WI38 (cell line): Measurements from ENCODE around the gene EGFL7.
"Not testable (repeated sequence)": the region's sequence is repeated elsewhere in the genome, so short reads cannot be mapped to it uniquely, and the experiment has no call there.

ENCODE experiments used
- H3K4me3 ChIP-seq: 2 replicates; pipeline ENCODE4 v1.5.1; 2011; ENCODE audit warnings: low read depth, mild to moderate bottlenecking, control low read depth, low read length
- CTCF ChIP-seq: IDR thresholded peaks from 2 replicates; pipeline ENCODE4 v1.5.1; 2012; ENCODE audit warnings: low read depth, mild to moderate bottlenecking, control low read depth, low read length

Gene EGFL7

DNA sequence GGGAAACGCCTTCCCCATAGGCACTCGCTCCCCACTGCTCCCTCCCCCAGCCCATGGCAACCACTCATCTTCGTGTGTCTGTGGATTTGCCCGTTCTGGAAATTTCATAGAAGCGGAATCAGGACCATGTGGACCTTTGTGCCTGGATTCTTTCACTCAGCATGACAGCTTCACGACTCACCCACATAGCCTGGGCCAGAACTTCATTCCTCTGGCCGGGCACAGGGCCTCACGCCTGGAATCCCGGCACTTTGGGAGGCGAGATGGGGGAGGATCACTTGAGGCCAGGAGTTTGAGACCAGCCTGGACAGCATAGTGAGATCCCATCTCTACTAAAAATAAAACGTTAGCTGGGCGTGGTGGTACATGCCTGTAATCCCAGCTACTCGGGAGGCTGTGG lies 37.6 kb downstream of the EGFL7 start:
- H3K4me3 ChIP-seq, result no peak overlapping the region

GRCh38 chr9:136700959-136701667 lies 38.4 kb downstream of the EGFL7 start:
- TF ChIP-seq CTCF, result no peak
- no peak overlapping the region for H3K4me3 ChIP-seq

More for the DNA sequence above, 37.6 kb downstream of the EGFL7 start:
- TF ChIP-seq CTCF, result no peak

DNA sequence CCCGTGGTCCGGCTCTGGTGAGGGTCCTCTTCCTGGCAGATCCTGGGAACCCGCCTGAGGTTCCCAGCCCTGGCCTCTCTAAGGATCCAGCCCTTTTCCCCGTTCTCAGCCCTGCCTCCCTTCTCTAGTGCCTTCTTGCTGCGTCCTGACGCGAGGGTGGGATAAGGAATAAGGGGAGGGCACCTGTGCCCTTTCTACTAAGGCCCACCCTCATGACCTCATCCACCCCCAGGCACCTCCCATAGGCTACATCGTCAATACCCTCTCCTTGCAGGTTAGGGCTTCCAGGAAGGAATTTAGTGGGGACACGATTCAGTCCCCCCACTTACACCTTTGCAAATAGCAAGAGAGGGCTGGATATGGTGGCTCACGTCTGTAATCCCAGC lies 38.9 kb downstream of the EGFL7 start:
- TF ChIP-seq CTCF, result no peak
- no peak overlapping the region for H3K4me3 ChIP-seq

DNA sequence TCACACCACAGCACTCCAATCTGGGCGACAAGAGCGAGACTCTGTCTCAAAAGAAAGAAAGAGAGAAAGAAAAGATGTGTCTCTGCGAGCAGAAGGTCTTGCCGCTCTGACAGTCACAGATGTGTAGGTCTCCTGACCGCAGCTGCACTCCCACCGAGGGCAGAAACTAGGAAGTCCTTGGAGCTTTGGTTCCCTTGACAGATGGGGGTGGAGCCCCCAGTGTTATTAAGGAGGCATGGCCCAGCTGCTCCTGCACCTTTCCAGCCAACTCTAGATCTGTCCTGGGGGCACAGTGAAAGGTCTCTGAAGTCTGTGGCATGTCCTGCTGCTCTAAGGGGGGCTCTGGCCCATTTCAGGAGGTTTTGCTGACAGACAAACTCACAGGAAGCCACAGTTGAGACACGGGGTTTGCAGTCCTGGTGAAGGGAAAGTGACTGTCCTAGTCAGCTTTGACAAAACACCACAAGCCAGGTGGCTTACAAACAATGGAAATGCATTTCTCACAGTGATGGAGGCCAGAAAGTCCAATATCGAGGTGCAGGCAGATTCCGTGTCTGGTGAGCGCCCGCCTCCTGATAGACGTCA lies 40.7 kb downstream of the EGFL7 start:
- TF ChIP-seq CTCF, result no peak
- H3K4me3 ChIP-seq, result no peak overlapping the region

GRCh38 chr9:136704741-136705140 lies 42.0 kb downstream of the EGFL7 start:
- not testable (repeated sequence) for H3K4me3 ChIP-seq

- TF ChIP-seq CTCF, result no peak
- no peak overlapping the region for H3K4me3 ChIP-seq
These were observed 42.8 kb downstream of the EGFL7 start for GRCh38 chr9:136705564-136705963.

- no peak for TF ChIP-seq CTCF
- no peak overlapping the region for H3K4me3 ChIP-seq
These were observed 44.3 kb downstream of the EGFL7 start for GRCh38 chr9:136707011-136707410.
